Measurements from ENCODE around the gene OR6T1.

The OR6T1 gene, protein sequence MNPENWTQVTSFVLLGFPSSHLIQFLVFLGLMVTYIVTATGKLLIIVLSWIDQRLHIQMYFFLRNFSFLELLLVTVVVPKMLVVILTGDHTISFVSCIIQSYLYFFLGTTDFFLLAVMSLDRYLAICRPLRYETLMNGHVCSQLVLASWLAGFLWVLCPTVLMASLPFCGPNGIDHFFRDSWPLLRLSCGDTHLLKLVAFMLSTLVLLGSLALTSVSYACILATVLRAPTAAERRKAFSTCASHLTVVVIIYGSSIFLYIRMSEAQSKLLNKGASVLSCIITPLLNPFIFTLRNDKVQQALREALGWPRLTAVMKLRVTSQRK

DNA sequence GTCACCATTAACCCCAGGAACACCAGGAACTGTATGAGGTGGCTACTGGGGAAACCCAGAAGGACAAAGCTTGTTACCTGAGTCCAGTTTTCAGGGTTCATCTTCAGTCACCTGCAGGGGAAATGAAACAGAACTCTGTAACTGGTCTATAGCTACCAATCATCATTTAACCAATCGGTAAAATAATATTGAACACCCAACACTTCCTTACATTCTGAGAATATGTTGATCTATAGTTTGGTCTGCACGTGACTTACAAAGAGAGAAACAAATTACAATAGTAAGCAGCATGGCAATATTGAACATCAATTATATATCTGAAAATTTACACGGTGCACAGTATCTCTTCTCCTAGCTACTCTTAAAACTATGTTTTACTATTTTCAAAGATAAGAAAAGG lies at the start of gene OR6T1:
OR6T1 (minus strand) TSS at position 101 of the 400 bp plus-strand sequence; CDS start at position 101, 0 bp downstream.
- DNase-seq = no peak

DNA sequence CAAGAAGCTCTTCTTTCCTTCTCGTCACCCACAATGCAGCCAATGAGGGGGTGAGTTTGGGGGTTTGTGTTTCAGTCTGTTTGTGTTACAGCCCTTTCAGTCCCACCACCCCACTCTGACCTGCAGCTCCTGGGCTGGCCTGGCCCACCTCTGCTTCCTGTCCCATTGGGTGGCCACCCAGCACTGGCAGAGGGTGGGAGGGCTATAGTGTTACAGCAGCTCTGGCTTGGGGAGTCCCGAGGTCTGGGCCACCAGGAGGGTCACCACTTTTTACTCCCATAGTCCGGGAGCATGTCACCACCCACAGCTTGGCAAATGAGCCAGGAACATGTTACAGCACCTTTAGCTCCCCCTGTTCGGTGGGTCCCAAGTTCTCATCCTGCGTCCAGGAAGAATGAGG lies 35.7 kb upstream of the OR6T1 start:
- no peak for DNase-seq

DNA sequence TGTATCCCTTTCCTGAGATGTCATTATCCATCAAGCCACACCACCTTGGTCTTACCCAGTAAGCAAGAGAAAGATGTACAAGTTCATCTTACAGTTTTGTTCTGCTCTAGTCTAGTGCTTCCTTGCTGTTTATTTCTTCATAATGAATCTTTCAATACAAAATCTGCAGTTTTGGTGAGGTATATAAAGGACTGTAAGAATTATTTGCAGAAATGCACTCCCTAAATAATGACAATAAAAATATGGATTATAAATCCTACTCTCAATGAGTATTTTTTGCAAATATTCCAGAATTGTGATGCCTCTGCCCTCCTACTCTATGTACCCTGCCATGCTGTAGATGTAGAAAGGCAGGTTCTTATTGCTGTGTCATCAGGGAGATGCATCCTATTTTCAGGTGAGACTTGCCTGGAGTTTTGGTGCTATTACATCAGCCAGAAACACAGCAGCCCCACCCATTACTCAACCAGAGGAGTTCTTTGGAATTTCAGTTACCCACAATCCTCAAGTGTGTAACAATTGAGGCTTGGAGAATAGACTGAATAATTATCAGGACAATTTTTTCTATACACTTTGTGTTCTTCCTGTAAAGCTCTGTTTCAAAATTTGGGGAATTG lies 34.2 kb upstream of the OR6T1 start, which contains the start of gene OR10S1:
OR10S1 (minus strand) TSS at position 51 of the 617 bp plus-strand sequence. CDS start 117 bp downstream, outside the sequence.
- DNase-seq = no peak

DNA sequence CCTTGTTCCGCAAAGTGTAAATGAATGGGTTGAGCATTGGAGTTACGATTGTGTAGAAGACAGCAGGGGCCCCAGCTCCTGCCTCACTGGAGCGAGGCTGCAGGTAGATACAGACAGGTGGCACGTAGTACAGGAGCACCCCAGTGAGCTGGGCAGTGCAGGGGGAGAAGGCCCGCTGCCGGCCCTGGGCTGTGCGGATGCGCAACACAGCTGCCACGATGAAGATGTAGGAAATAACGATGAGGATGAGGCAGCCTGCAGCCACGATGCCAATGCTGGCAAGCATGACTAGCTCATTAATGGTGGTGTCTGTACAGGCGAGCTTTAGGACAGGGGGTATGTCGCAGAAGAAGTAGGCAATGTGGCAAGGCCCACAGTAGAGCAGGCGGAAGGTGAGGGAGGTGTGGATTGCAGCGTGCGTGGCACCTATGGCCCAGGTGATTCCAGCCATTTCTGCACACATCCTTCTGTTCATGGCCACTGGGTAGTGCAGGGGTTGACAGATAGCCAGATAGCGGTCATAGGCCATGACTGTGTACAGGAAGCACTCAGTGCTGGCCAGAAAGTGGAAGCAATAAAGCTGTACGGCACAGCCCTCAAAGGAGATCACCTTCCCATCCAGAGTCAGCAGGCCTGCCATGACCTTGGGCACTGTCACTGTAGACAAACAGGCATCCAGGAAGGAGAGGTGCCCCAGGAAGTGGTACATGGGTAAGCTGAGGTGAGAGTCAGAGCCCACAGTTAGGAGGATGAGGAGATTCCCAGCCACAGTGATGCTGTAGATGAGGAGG lies 33.3 kb upstream of the OR6T1 start:
- no peak for DNase-seq

DNA sequence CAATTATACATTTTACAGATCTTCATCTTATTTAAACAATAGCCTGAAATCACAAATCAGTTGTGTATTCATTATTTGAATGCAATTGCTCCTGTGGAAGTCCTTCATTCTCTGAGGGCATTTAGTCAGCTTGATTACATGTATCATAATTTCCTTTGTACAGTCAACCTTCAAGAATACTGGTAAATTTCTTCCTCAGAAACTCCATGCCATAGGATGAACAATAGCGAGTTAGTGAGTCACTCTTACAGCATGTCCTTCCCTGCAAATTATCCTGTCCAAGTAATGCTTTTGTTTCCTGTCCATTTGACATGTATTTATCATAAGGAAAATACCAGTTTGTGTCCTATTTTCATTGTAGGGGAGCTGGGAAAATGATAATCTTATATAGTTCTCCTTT lies 30.2 kb upstream of the OR6T1 start:
- DNase-seq = no peak

DNA sequence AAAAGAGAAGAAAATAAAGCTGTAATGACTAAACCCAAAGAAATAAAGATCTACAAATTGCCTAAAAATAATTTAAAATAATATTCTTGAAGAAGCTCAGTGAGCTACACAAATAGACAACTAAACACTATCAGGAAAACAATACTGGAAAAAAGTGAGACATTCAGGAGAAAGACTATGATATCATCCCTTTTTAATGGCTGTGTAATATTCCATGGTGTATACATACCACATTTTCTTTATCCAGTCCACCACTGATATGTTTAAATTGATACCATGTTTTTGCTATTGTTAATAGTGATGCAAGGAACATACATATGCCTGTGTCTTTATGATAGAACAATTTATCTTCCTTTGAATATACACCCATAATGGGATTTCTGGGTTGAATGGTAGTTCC lies 13.1 kb upstream of the OR6T1 start:
- DNase-seq = no peak

DNA sequence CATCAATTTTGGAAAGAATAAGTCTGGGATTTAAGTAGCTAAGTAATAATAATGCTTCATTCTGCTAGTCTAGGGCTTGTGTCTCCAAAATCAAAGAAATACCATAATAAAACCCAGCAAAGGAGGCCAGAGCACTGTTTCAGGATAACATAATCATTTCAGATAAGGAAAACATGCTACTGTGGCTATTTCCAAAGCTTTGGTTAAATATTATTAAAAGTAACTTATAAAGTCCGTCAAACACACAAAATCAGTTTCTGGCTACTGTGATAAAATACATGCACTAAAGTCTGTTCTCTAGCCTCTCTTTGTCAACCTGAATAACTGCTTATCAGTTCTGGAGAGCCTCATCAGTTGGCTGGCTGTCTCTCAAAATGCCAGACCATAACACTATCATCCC lies 1.5 kb upstream of the OR6T1 start:
- no peak for DNase-seq

DNA sequence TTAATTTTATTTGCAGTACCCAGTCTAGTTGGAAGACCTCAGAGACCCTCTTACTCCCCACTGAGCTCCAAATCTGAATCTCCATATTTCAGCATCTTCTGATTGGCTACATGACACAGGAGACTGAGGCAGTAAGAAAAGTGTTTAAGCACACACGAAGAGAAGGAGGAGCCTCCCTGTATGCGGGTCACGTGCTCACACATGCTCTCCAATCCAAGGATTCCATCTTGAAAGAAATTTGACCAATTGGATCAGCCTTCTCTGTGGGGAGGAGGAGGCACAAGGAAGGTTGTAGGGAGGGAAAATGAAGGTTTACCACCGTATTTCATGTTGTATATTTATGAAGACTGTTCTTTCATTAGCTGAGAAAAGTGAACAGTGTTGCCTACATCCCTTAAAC lies 1.2 kb downstream of the OR6T1 start:
- no peak for DNase-seq

DNA sequence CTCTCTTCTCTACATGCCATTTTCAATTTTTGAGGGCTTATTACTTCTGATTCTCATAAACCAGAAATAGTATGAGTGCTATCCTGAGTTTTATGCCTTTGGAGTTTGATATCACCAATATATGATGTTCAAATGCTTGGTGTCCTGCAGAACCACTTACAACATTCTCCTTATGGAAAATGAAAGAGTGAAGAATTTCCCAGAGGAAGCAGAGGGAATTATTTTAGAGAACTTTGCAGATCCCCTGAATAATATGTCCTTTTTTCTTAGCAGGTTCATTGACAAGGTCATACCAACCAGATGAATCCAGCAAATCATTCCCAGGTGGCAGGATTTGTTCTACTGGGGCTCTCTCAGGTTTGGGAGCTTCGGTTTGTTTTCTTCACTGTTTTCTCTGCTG lies 4.3 kb downstream of the OR6T1 start, which contains the start of gene OR4D5:
OR4D5 (plus strand) TSS at position 301 of the 400 bp plus-strand sequence; CDS start at position 301, 0 bp downstream.
- DNase-seq = no peak

DNA sequence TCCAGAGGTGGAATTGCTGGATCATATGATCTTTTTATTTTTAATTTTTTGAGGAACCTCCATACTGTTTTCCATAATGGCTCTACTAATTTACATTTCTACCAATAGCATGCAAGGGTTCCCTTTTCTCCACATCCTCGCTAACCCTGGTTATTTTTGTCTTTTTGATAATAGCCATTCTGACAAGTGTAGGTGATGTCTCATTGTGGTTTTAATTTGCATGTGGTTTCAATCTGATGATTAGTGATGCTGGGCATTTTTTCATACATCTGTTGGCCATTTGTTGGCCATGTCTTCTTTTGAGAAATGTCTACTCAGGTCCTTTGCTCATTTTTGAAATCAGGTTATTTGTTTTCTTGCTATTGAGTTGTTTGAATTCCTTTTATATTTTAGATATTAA lies 19.6 kb downstream of the OR6T1 start:
- DNase-seq = no peak

DNA sequence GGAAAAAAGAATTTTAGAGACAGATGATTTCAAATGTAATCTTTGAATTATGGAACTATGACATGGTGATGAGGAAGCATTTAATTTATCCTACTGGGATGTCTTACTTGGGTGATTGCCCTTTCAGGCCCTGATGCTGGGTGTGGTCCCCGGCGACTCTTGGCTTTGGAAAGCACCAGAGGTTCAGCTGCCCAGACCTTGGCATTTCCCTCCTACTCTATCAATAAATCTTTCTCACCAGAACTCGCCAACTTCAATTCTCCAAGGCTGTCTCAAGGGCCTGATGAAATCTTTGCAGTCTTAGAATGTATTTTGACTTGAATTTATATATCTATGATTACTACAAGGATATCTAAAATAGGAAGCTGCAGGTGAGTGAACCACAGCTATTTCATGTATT lies 22.7 kb downstream of the OR6T1 start:
- no peak for DNase-seq

DNA sequence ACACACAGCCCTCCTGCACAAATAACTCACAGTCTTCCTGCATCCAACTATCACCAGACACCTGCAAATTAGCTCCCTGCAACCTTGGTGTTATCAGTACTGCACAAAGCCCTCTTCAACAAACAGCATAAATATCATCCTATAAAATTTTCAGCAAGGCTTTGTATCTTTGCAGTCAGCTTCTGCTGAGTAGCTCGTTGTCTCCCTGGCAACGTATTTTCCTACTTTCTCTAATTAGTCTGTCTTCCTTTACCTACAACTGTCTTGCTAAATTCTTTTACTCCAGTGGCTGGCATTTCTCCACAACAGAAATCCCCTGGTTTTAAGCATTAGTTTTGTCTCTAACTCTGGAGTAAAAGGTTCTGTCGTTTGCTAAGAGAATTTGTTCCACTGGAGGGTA lies 37.8 kb downstream of the OR6T1 start:
- DNase-seq = no peak

DNA sequence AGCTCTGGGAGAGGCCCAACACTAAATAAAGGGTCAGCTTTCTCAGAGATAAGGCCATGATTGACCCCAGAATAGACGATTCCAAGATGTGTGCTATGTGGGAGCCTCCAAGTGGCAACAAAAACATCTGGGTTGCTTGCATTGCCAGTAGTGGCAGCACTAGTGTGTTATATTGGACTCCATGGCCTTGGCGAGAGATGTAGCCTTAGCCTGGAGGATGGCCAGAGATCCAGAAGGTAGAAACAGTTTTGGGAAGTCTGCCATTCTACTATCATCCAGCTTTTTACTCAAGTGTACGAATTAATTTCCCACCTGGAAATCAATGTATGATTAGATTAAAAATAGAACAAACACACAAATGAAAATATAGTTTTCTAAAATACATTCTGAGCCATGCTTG lies 38.7 kb downstream of the OR6T1 start:
- no peak for DNase-seq

DNA sequence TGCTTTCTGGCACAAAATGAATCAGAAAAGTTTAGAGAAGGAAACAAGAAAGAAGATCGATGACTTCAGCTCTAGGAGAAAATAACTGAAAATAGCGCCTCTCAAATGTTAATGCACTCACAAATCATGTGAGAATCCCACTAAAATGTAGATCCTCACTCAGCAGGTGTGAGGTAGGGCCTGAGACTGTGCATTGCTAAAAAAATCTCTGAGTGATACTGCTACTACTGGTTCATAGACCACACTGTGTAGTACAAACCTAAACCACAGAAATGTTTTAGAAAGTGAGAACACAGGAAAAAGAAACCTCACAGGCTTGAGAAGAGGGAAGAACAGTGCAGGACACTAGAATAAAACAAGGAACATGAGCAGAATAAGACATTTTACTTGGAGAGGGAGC lies 39.7 kb downstream of the OR6T1 start:
- DNase-seq = no peak

DNA sequence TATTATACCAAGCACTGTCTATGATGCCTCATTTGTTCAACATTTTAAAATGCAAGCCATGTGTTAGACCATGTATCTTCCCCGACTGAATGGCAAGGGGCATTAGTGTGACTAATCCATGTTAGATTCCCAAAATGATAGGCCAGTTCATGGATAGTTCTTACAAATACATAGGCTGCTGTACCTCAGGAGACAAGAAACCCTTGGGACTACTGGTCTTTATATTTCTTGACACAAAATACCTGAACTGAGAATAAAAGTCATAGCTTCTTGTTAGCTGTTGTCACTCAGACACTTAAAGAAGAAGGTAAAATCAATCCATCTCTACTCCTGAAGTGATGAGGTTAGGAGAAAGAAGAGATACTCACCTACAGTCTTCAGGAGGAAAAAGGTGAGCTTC lies 41.8 kb downstream of the OR6T1 start, which contains the start of gene OR8D4:
OR8D4 (plus strand) TSS at position 301 of the 400 bp plus-strand sequence. CDS start 4,265 bp downstream, outside the sequence.
- DNase-seq = no peak

DNA sequence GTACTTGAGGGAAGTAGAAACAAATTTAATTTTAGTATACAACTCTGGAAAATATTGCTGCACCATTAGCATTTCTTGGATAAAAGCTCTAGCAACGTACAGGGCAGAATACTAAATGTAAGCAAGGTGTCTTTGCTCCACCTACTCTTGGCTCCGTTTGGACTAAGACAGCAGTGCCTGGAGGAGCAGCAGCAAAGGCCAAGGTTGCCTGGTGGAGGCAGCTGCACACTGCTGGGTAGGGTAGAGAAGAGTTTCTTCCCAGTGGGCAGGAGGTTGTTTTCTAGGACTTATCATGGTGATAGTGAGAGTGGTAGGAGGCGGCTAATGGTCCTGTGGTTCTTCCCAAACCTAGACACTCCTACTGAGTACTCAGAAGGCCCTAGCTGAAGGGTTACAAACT lies 43.8 kb downstream of the OR6T1 start:
- no peak for DNase-seq

All from NCI-H2081 (cell line).